Measurements from ENCODE around the gene PIGK. TPM values are rescaled to one million over a fixed set of nuclear protein-coding genes. Genes with fewer than 3 reads are reported as not detected.

The PIGK gene
- total and polyA plus RNA-seq, 10 donors, result 3.2 to 29.3 (median 19.4) TPM

- 93 to 100% (median 95%) methylated on average over 1 of the region's 1 CpG for WGBS, 5 donors
- H3K9me3 ChIP-seq, result peaks cover 2 to 21% (median 12%) of the 10 kb centered on the region in 8 donors
- no peaks in the 10 kb centered on the region for H3K4me1 ChIP-seq
- no peak overlapping the region for H3K27ac ChIP-seq
- no peak for TF ChIP-seq POLR2AphosphoS5 (IDR thresholded peaks at IDR 0.05)
- no peak for TF ChIP-seq CTCF (IDR thresholded peaks at IDR 0.05 in 8 of 11, conservative IDR thresholded peaks at IDR 0.05 in 3 of 11)
- no peak for TF ChIP-seq POLR2A (IDR thresholded peaks at IDR 0.05)
- H3K4me3 ChIP-seq, result no peak overlapping the region
- intact Hi-C loops (cut with DNase I; ENCODE audit: low total_unique reads), result no loop called here
- H3K27me3 ChIP-seq (replicated peaks in 1 of 7), result no peaks in the 10 kb centered on the region
- no peaks in the 10 kb centered on the region for H3K36me3 ChIP-seq
- DNase-seq, result no peak
These were observed 13.6 kb upstream of the PIGK start for GRCh38 chr1:77232829-77233228.

GRCh38 chr1:77230051-77230450 lies 10.8 kb upstream of the PIGK start:
- TF ChIP-seq POLR2A (IDR thresholded peaks at IDR 0.05) (no peak), CTCF (IDR thresholded peaks at IDR 0.05 in 8 of 11, conservative IDR thresholded peaks at IDR 0.05 in 3 of 11) (no peak), POLR2AphosphoS5 (IDR thresholded peaks at IDR 0.05) (no peak)
- 83 to 98% (median 94%) methylated on average over 1 of the region's 1 CpG for WGBS, 5 donors

GRCh38 chr1:77228836-77229235 lies 9.6 kb upstream of the PIGK start:
- TF ChIP-seq CTCF (IDR thresholded peaks at IDR 0.05 in 8 of 11, conservative IDR thresholded peaks at IDR 0.05 in 3 of 11), result no peak
- TF ChIP-seq POLR2A (IDR thresholded peaks at IDR 0.05), result no peak
- no peak for TF ChIP-seq POLR2AphosphoS5 (IDR thresholded peaks at IDR 0.05)
- Histone ChIP-seq H3K4me1 (no peaks in the 10 kb centered on the region), H3K27ac (no peak overlapping the region), H3K27me3 (replicated peaks in 1 of 7) (no peaks in the 10 kb centered on the region), H3K9me3 (peaks cover 2 to 18% (median 12%) of the 10 kb centered on the region in 8 donors), H3K36me3 (no peaks in the 10 kb centered on the region), H3K4me3 (no peak overlapping the region)
- no peak for DNase-seq
- intact Hi-C loops (cut with DNase I; ENCODE audit: low total_unique reads), result no loop called here

More at GRCh38 chr1:77230051-77230450, 10.8 kb upstream of the PIGK start:
- intact Hi-C loops (cut with DNase I; ENCODE audit: low total_unique reads), result no loop called here
- Histone ChIP-seq H3K4me1 (no peaks in the 10 kb centered on the region), H3K36me3 (no peaks in the 10 kb centered on the region), H3K27ac (no peak overlapping the region), H3K4me3 (no peak overlapping the region), H3K9me3 (peaks cover 2 to 21% (median 12%) of the 10 kb centered on the region in 8 donors), H3K27me3 (replicated peaks in 1 of 7) (no peaks in the 10 kb centered on the region)
- no peak for DNase-seq

- H3K9me3 ChIP-seq, result peaks cover 0 to 5% (median 2%) of the 10 kb centered on the region in 8 donors
- no peak overlapping the region for H3K27ac ChIP-seq
- H3K4me1 ChIP-seq, result no peaks in the 10 kb centered on the region
- peaks cover 0 to 2% (median 0%) of the 10 kb centered on the region in 6 donors for H3K36me3 ChIP-seq
- no peaks in the 10 kb centered on the region for H3K27me3 ChIP-seq (replicated peaks in 1 of 7)
- H3K4me3 ChIP-seq, result no peak overlapping the region
- 27 to 54% (median 33%) methylated on average over 3 of the region's 3 CpGs for WGBS, 5 donors
- TF ChIP-seq POLR2AphosphoS5 (IDR thresholded peaks at IDR 0.05) (no peak), POLR2A (IDR thresholded peaks at IDR 0.05) (no peak), CTCF (IDR thresholded peaks at IDR 0.05 in 8 of 11, conservative IDR thresholded peaks at IDR 0.05 in 3 of 11) (no peak)
- intact Hi-C loops (cut with DNase I; ENCODE audit: low total_unique reads), result no loop called here
- DNase-seq, result no peak
These were observed 8.2 kb upstream of the PIGK start for GRCh38 chr1:77227381-77227780.
